Mucosa of rectum (tissue), 2 donors: ENCODE results near the gene CACNA1E.
A peak's percentile ranks its signal among the peaks of the same experiment; 100 is the strongest.

ENCODE experiments used
- H3K27ac ChIP-seq, 2 donors: one replicate each; pipeline ENCODE4 v1.7.0; 2013; ENCODE audit warnings: inconsistent platforms in 2 of 2, low read depth in 2 of 2, low read length in 2 of 2
- H3K27me3 ChIP-seq, 2 donors: one replicate each; pipeline ENCODE4 v1.7.0; 2013; ENCODE audit warnings: low read length in 2 of 2; ENCODE audit not compliant: control insufficient read depth in 2 of 2, insufficient read depth in 2 of 2
- H3K36me3 ChIP-seq, 2 donors: one replicate each; pipeline ENCODE4 v1.7.0; 2013; ENCODE audit warnings: low read length in 2 of 2; ENCODE audit not compliant: control insufficient read depth in 2 of 2, insufficient read depth in 2 of 2
- H3K4me1 ChIP-seq, 2 donors: one replicate each; pipeline ENCODE4 v1.7.0; 2013; ENCODE audit warnings: low read length in 2 of 2, mild to moderate bottlenecking in 1 of 2; ENCODE audit not compliant: control insufficient read depth in 2 of 2, insufficient read depth in 2 of 2
- H3K4me3 ChIP-seq, 2 donors: one replicate each; pipeline ENCODE4 v1.7.0; 2013; ENCODE audit warnings: low read length in 2 of 2
- H3K9ac ChIP-seq, 2 donors: one replicate each; pipeline ENCODE4 v1.7.0; 2013; ENCODE audit warnings: low read length in 2 of 2, low read depth in 1 of 2, mild to moderate bottlenecking in 1 of 2
- H3K9me3 ChIP-seq, 2 donors: one replicate each; pipeline ENCODE4 v1.7.0; 2013; ENCODE audit warnings: low read length in 2 of 2; ENCODE audit not compliant: control insufficient read depth in 2 of 2
- donor health status: healthy.
- donor health status: Normal muscosa, but diverticular disease.

The CACNA1E gene

GRCh38 chr1:181453541-181454201 is 29.6 kb upstream of the CACNA1E start:
- H3K4me1 ChIP-seq, result no peaks in the 10 kb centered on the region
- no peaks in the 10 kb centered on the region for H3K9me3 ChIP-seq
- H3K36me3 ChIP-seq, result no peaks in the 10 kb centered on the region
- H3K27ac ChIP-seq, result no peak overlapping the region
- no peak overlapping the region for H3K9ac ChIP-seq
- H3K4me3 ChIP-seq, result no peak overlapping the region
- H3K27me3 ChIP-seq, result no peaks in the 10 kb centered on the region

GRCh38 chr1:181456551-181456950 is 26.8 kb upstream of the CACNA1E start:
- no peak overlapping the region for H3K27ac ChIP-seq
- no peak overlapping the region for H3K9ac ChIP-seq
- H3K27me3 ChIP-seq, result no peaks in the 10 kb centered on the region
- no peaks in the 10 kb centered on the region for H3K4me1 ChIP-seq
- H3K9me3 ChIP-seq, result no peaks in the 10 kb centered on the region
- H3K4me3 ChIP-seq, result no peak overlapping the region
- no peaks in the 10 kb centered on the region for H3K36me3 ChIP-seq

- Histone ChIP-seq H3K9ac (no peak overlapping the region), H3K9me3 (no peaks in the 10 kb centered on the region), H3K27me3 (no peaks in the 10 kb centered on the region), H3K4me3 (no peak overlapping the region), H3K27ac (no peak overlapping the region), H3K36me3 (no peaks in the 10 kb centered on the region), H3K4me1 (no peaks in the 10 kb centered on the region)
Measured at GRCh38 chr1:181458419-181458818, 24.9 kb upstream of the CACNA1E start.

- Histone ChIP-seq H3K9me3 (no peaks in the 10 kb centered on the region), H3K9ac (no peak overlapping the region), H3K36me3 (no peaks in the 10 kb centered on the region), H3K27ac (no peak overlapping the region), H3K4me3 (no peak overlapping the region), H3K4me1 (no peaks in the 10 kb centered on the region), H3K27me3 (no peaks in the 10 kb centered on the region)
Measured at GRCh38 chr1:181459067-181459466, 24.2 kb upstream of the CACNA1E start.

GRCh38 chr1:181469829-181470228 is 13.5 kb upstream of the CACNA1E start:
- H3K4me1 ChIP-seq, result no peaks in the 10 kb centered on the region
- H3K9me3 ChIP-seq, result no peaks in the 10 kb centered on the region
- H3K27ac ChIP-seq, result no peak overlapping the region
- H3K36me3 ChIP-seq, result no peaks in the 10 kb centered on the region
- no peak overlapping the region for H3K4me3 ChIP-seq
- no peak overlapping the region for H3K9ac ChIP-seq
- H3K27me3 ChIP-seq, result peaks cover 0 to under 1% of the 10 kb centered on the region in 2 donors

- Histone ChIP-seq H3K9me3 (no peaks in the 10 kb centered on the region), H3K36me3 (no peaks in the 10 kb centered on the region), H3K9ac (no peak overlapping the region), H3K27me3 (peaks cover 0 to 2% of the 10 kb centered on the region in 2 donors), H3K4me1 (no peaks in the 10 kb centered on the region), H3K27ac (no peak overlapping the region), H3K4me3 (no peak overlapping the region)
Measured at GRCh38 chr1:181475580-181475979, 7.7 kb upstream of the CACNA1E start.

- H3K4me1 ChIP-seq, result no peaks in the 10 kb centered on the region
- no peak overlapping the region for H3K4me3 ChIP-seq
- peaks cover 5 to 7% of the 10 kb centered on the region in 2 donors for H3K27me3 ChIP-seq
- no peak overlapping the region for H3K9ac ChIP-seq
- H3K9me3 ChIP-seq, result peaks cover 0 to 2% of the 10 kb centered on the region in 2 donors
- H3K27ac ChIP-seq, result no peak overlapping the region
- no peaks in the 10 kb centered on the region for H3K36me3 ChIP-seq
Measured at GRCh38 chr1:181476581-181476980, 6.7 kb upstream of the CACNA1E start.

GRCh38 chr1:181478306-181478705 is 5.0 kb upstream of the CACNA1E start:
- H3K9me3 ChIP-seq, result peaks cover 0 to 2% of the 10 kb centered on the region in 2 donors
- H3K27ac ChIP-seq, result no peak overlapping the region
- H3K36me3 ChIP-seq, result no peaks in the 10 kb centered on the region
- H3K27me3 ChIP-seq, result peaks cover 9 to 11% of the 10 kb centered on the region in 2 donors
- no peak overlapping the region for H3K9ac ChIP-seq
- no peak overlapping the region for H3K4me3 ChIP-seq
- no peaks in the 10 kb centered on the region for H3K4me1 ChIP-seq

GRCh38 chr1:181479137-181479745 is 4.1 kb upstream of the CACNA1E start:
- Histone ChIP-seq H3K9me3 (peaks cover 0 to 2% of the 10 kb centered on the region in 2 donors), H3K27me3 (peaks cover 16 to 17% of the 10 kb centered on the region in 2 donors), H3K4me3 (no peak overlapping the region), H3K4me1 (no peaks in the 10 kb centered on the region), H3K27ac (no peak overlapping the region), H3K9ac (no peak overlapping the region), H3K36me3 (no peaks in the 10 kb centered on the region)

GRCh38 chr1:181482001-181482430 is 1.3 kb upstream of the CACNA1E start:
- no peak overlapping the region for H3K27ac ChIP-seq
- no peaks in the 10 kb centered on the region for H3K4me1 ChIP-seq
- no peaks in the 10 kb centered on the region for H3K36me3 ChIP-seq
- H3K9ac ChIP-seq, result no peak overlapping the region
- peaks cover 0 to 2% of the 10 kb centered on the region in 2 donors for H3K9me3 ChIP-seq
- peaks cover 34 to 37% of the 10 kb centered on the region in 2 donors for H3K27me3 ChIP-seq
- H3K4me3 ChIP-seq, result peak overlapping the region in 1 of 2 donors; percentile 51
